Suprapubic skin (tissue), 4 donors: ENCODE data around the gene SLC48A1. TPM values are rescaled to one million over a fixed set of nuclear protein-coding genes. Genes with fewer than 3 reads are reported as not detected.
A peak's percentile ranks its signal among the peaks of the same experiment; 100 is the strongest.

Experiments
- DNase-seq, 2 donors: peaks; one replicate each; pipeline ENCODE4 v3.0.0-alpha.2; 2019; ENCODE audit warnings: low spot score in 2 of 2
- H3K27ac ChIP-seq: fragments of 200-600 bp; sonication (generic); one replicate; pipeline ENCODE4 v1.5.1; 2019
- H3K27me3 ChIP-seq: fragments of 200-600 bp; sonication (generic); one replicate; pipeline ENCODE4 v1.5.1; 2019
- H3K36me3 ChIP-seq: fragments of 200-600 bp; sonication (generic); one replicate; pipeline ENCODE4 v1.5.1; 2019
- H3K4me1 ChIP-seq: fragments of 200-600 bp; sonication (generic); one replicate; pipeline ENCODE4 v1.5.1; 2019
- H3K4me3 ChIP-seq: fragments of 200-600 bp; sonication (generic); one replicate; pipeline ENCODE4 v1.5.1; 2019; ENCODE audit warnings: mild to moderate bottlenecking
- H3K9me3 ChIP-seq: fragments of 200-600 bp; sonication (generic); one replicate; pipeline ENCODE4 v1.5.1; 2019
- CTCF ChIP-seq, 2 donors: fragments of 200-600 bp in 1 of 2; fragments of 450-650 bp in 1 of 2; sonication (generic) in 1 of 2; IDR thresholded peaks; one replicate each; pipeline ENCODE4 v1.5.1; 2016 to 2019; ENCODE audit warnings: antibody characterized with exemption in 2 of 2, mild to moderate bottlenecking in 1 of 2, moderate library complexity in 1 of 2
- EP300 ChIP-seq: sonication (generic); formaldehyde crosslinking; IDR thresholded peaks from one replicate; pipeline ENCODE4 v1.6.1; 2017; ENCODE audit warnings: antibody characterized with exemption
- POLR2A ChIP-seq, 2 donors: fragments of 450-650 bp; IDR thresholded peaks; one replicate each; pipeline ENCODE4 v1.6.1; 2017; ENCODE audit warnings: antibody characterized with exemption in 2 of 2, mild to moderate bottlenecking in 2 of 2, moderate library complexity in 2 of 2
- POLR2AphosphoS5 ChIP-seq, 3 donors: sonication (generic); formaldehyde crosslinking; IDR thresholded peaks; one replicate each; pipeline ENCODE4 v1.6.1; 2017; ENCODE audit warnings: antibody characterized with exemption in 3 of 3
- WGBS: methylation state at CpG from one replicate; pipeline ENCODE4 v1.1.5; 2018; 5-methylcytosine and 5-hydroxymethylcytosine counted together
- total RNA-seq, 4 donors: library from RNA; depleted of rRNA; stranded (reverse); fragments of >200 nt; gene quantifications; one replicate each; pipeline ENCODE4 v1.1.0, GENCODE V29; 2016

The SLC48A1 gene
- total RNA-seq, 4 donors from 2014 or later: 38.2 to 53.6 (median 44.7) TPM

GRCh38 chr12:47779943-47780504, 7.0 kb downstream of the SLC48A1 start:
- Histone ChIP-seq H3K36me3 (peaks cover 30% of the 10 kb centered on the region), H3K27me3 (no peaks in the 10 kb centered on the region), H3K9me3 (no peaks in the 10 kb centered on the region), H3K4me3 (no peak overlapping the region), H3K4me1 (peaks cover 90% of the 10 kb centered on the region), H3K27ac (no peak overlapping the region)
- DNase-seq: no peak
- TF ChIP-seq POLR2AphosphoS5 (IDR thresholded peaks at IDR 0.05) (no peak), CTCF (IDR thresholded peaks at IDR 0.05) (no peak), POLR2A (IDR thresholded peaks at IDR 0.05) (no peak), EP300 (no peak)
- 70% methylated on average over 10 of the region's 11 CpGs for WGBS

- Histone ChIP-seq H3K9me3 (no peaks in the 10 kb centered on the region), H3K36me3 (peaks cover 47% of the 10 kb centered on the region), H3K27me3 (no peaks in the 10 kb centered on the region), H3K4me1 (peaks cover 81% of the 10 kb centered on the region), H3K4me3 (no peak overlapping the region), H3K27ac (peak overlapping the region; percentile 86)
- DNase-seq: peak in 1 of 2 donors; percentile 71
- 72% methylated on average over 5 of the region's 13 CpGs for WGBS
- TF ChIP-seq POLR2A (IDR thresholded peaks at IDR 0.05) (no peak), EP300 (no peak), POLR2AphosphoS5 (IDR thresholded peaks at IDR 0.05) (no peak), CTCF (IDR thresholded peaks at IDR 0.05) (no peak)
Observed at GRCh38 chr12:47781479-47782371, 8.7 kb downstream of the SLC48A1 start.

GRCh38 chr12:47782372-47782770, 9.3 kb downstream of the SLC48A1 start:
- H3K4me1 ChIP-seq: peaks cover 79% of the 10 kb centered on the region
- 42% methylated on average over 8 of the region's 8 CpGs for WGBS
- TF ChIP-seq CTCF (IDR thresholded peaks at IDR 0.05): no peak
- TF ChIP-seq POLR2AphosphoS5 (IDR thresholded peaks at IDR 0.05): no peak
- no peak for TF ChIP-seq EP300
- no peak for TF ChIP-seq POLR2A (IDR thresholded peaks at IDR 0.05)
- H3K4me3 ChIP-seq: no peak overlapping the region
- no peaks in the 10 kb centered on the region for H3K27me3 ChIP-seq
- H3K27ac ChIP-seq: peak overlapping the region; percentile 86
- no peak for DNase-seq
- no peaks in the 10 kb centered on the region for H3K9me3 ChIP-seq
- peaks cover 54% of the 10 kb centered on the region for H3K36me3 ChIP-seq

- no peak for TF ChIP-seq POLR2AphosphoS5 (IDR thresholded peaks at IDR 0.05)
- no peak for TF ChIP-seq CTCF (IDR thresholded peaks at IDR 0.05)
- Histone ChIP-seq H3K4me3 (no peak overlapping the region), H3K4me1 (peaks cover 70% of the 10 kb centered on the region), H3K27ac (peak overlapping the region; percentile 86), H3K27me3 (no peaks in the 10 kb centered on the region), H3K36me3 (peaks cover 62% of the 10 kb centered on the region), H3K9me3 (no peaks in the 10 kb centered on the region)
- 52% methylated on average over 7 of the region's 17 CpGs for WGBS
- DNase-seq: no peak
Observed at GRCh38 chr12:47783024-47783755, 10.2 kb downstream of the SLC48A1 start.
